ENCODE results near the gene TNFRSF9.

DNA sequence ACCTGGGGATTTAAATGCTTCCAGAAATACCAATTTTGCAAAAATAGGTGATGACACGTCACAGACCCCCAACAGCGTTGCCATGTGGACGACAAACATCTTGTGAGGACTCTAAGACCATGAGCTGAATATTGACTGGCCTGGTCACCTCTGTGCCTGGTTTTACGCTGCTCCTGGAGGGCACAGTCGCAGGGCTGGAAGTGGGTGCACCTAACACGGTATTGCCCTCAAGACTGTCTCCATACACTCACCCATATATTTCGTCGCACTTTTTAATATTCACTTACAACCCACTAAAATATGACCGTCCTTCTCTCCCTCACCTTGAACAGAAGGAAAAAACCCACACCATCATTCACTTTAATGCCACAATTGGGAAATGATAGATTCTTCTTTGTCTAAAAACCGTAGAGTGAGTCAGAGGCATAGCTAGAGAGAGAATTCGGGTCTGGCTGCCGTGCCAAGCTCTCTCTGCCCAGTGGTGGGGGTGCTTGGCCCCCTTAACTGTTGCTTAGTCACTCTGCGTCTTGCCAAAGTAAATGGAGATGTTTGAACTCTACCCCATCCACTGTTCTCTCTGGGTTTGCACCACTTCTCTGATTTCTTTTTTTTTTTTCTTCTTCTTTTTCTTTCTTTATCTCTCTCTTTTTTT, 47.0 kb downstream of the TNFRSF9 start:
- TF ChIP-seq, protein P1, sequence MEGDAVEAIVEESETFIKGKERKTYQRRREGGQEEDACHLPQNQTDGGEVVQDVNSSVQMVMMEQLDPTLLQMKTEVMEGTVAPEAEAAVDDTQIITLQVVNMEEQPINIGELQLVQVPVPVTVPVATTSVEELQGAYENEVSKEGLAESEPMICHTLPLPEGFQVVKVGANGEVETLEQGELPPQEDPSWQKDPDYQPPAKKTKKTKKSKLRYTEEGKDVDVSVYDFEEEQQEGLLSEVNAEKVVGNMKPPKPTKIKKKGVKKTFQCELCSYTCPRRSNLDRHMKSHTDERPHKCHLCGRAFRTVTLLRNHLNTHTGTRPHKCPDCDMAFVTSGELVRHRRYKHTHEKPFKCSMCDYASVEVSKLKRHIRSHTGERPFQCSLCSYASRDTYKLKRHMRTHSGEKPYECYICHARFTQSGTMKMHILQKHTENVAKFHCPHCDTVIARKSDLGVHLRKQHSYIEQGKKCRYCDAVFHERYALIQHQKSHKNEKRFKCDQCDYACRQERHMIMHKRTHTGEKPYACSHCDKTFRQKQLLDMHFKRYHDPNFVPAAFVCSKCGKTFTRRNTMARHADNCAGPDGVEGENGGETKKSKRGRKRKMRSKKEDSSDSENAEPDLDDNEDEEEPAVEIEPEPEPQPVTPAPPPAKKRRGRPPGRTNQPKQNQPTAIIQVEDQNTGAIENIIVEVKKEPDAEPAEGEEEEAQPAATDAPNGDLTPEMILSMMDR (conservative IDR thresholded peaks at IDR 0.05 in 1 of 2, IDR thresholded peaks at IDR 0.05 in 1 of 2; ENCODE audit: extremely low read depth in 1 of 2, insufficient read depth in 1 of 2, low read depth in 1 of 2, low read length in 2 of 2), result no peak
- no peak for TF ChIP-seq EZH2 (IDR thresholded peaks at IDR 0.05; ENCODE audit: borderline replicate concordance, low read length)
